PFSK-1 (cell line): ENCODE measurements around the gene FRMD4B.

ENCODE experiments used
- FOXP2 ChIP-seq: optimal IDR thresholded peaks from 2 replicates; pipeline ENCODE3; 2011; ENCODE audit warnings: borderline replicate concordance, control low read depth, inconsistent platforms; ENCODE audit not compliant: insufficient read depth; ENCODE audit errors: extremely low read length, extremely low read depth
- POLR2AphosphoS5 ChIP-seq: IDR thresholded peaks from 2 replicates; pipeline ENCODE4 v1.6.1; 2012; ENCODE audit warnings: low read depth, mild to moderate bottlenecking, control low read depth, low read length, moderate library complexity
- REST ChIP-seq, 2 experiments: IDR thresholded peaks; 2 replicates each; pipeline versions ENCODE4 v1.6.1 to v1.8.0; 2011 to 2012; ENCODE audit warnings: low read depth in 2 of 2, low read length in 2 of 2, control low read depth in 1 of 2, inconsistent platforms in 1 of 2, mild to moderate bottlenecking in 1 of 2, moderate library complexity in 1 of 2; ENCODE audit not compliant: insufficient read depth in 1 of 2
- SIN3A ChIP-seq: IDR thresholded peaks from 2 replicates; pipeline ENCODE4 v1.6.1; 2012; ENCODE audit warnings: mild to moderate bottlenecking, low read length, moderate library complexity, borderline replicate concordance; ENCODE audit not compliant: insufficient read depth
- TAF1 ChIP-seq: IDR thresholded peaks from 2 replicates; pipeline ENCODE4 v1.6.1; 2012; ENCODE audit warnings: low read length, control low read depth, borderline replicate concordance; ENCODE audit not compliant: insufficient read depth

FRMD4B gene

GRCh38 chr3:69342074-69342473 is 43.8 kb downstream of the FRMD4B start:
- TF ChIP-seq TAF1 (no peak), REST (IDR thresholded peaks at IDR 0.05; ENCODE audit: insufficient read depth in 1 of 2, low read depth in 2 of 2, low read length in 2 of 2) (no peak), FOXP2 (no peak), SIN3A (no peak), POLR2AphosphoS5 (no peak)

DNA sequence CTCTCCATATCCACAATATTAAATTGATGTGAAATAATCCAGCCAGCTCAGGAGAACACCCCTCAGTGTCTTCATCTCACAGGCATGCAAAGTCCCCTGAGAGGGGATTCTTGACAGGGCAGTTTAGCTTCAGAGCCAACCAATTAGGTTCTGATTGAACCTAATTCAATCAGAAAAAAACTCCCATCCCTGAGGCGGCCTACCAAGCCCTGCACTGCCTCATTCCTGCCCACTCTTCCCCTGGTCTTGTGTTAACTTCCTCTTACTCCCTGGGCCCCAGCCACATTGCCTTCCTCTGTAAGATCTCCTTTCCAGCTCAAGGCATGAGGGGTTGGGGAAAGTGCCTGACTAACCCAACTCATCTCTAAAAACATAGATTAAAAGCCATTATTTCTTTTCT is 46.1 kb downstream of the FRMD4B start:
- TF ChIP-seq POLR2AphosphoS5 = no peak
- TF ChIP-seq FOXP2 = no peak
- no peak for TF ChIP-seq REST (IDR thresholded peaks at IDR 0.05; ENCODE audit: insufficient read depth in 1 of 2, low read depth in 2 of 2, low read length in 2 of 2)
- no peak for TF ChIP-seq TAF1
- no peak for TF ChIP-seq SIN3A

DNA sequence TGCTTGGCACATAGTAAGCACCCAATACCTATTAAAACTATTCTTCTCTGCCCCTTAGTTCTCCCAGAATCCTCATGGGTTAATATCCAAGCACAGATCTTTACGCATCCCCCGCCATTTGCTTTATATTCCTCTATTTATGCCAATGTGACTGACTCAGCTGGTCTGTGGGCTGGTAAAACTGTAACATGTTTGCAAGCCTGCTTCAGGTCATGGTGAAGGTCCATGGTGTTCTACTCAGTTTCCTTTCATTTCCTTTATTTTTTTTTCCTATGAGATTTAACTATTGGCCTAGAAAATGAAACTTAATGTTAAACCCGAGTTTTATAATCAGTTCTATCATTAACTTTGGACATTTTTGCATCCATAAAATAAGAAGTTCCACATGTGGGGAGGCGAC is 47.0 kb downstream of the FRMD4B start:
- TF ChIP-seq TAF1 = no peak
- TF ChIP-seq REST (IDR thresholded peaks at IDR 0.05; ENCODE audit: insufficient read depth in 1 of 2, low read depth in 2 of 2, low read length in 2 of 2) = no peak
- no peak for TF ChIP-seq SIN3A
- TF ChIP-seq POLR2AphosphoS5 = no peak
- no peak for TF ChIP-seq FOXP2

DNA sequence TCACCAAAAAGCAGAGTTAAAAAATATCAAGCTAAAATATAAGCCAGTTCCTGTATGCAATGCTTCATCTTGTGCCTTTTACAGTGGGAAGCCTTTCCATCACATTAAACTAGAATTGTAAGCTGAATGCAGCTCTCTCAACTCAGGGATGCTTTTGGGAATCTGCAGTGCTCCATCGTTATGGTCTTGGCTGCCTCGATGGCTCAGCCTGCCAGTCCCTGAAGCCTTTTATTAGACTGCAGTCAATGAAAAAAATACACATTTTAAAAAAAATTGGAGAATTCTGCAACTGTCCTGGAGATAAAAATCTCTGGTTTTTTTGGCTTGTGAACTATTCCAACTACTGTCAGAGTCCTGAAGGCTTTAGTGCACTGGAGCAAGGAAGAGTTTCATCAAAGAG is 53.0 kb downstream of the FRMD4B start:
- TF ChIP-seq TAF1 (no peak), FOXP2 (no peak), REST (IDR thresholded peaks at IDR 0.05; ENCODE audit: insufficient read depth in 1 of 2, low read depth in 2 of 2, low read length in 2 of 2) (no peak), POLR2AphosphoS5 (no peak), SIN3A (no peak)

- TF ChIP-seq SIN3A (no peak), FOXP2 (no peak), REST (IDR thresholded peaks at IDR 0.05; ENCODE audit: insufficient read depth in 1 of 2, low read depth in 2 of 2, low read length in 2 of 2) (no peak), POLR2AphosphoS5 (no peak), TAF1 (no peak)
These were observed 54.9 kb downstream of the FRMD4B start for GRCh38 chr3:69330891-69331400.
